Stimulated activated CD8-positive, alpha-beta memory T cell treated with anti-CD3 and anti-CD28 coated beads, Interleukin-12 subunit alpha, Interleukin-12 subunit beta, amount 100 ng/mL, for 24 hours (primary cell): ENCODE measurements around the gene NPHP4.
"Not testable (repeated sequence)": the region's sequence is repeated elsewhere in the genome, so short reads cannot be mapped to it uniquely, and the experiment has no call there.

Experiments
- DNase-seq: peaks from one replicate; pipeline ENCODE4 v3.0.0-alpha.2; 2020; ENCODE audit errors: extremely low read depth

NPHP4 gene

GRCh38 chr1:5855196-5855897, 136.9 kb downstream of the NPHP4 start:
- no peak for DNase-seq

- DNase-seq: no peak
These were observed 137.5 kb downstream of the NPHP4 start for GRCh38 chr1:5854754-5855153.

- DNase-seq: not testable (repeated sequence)
These were observed 138.4 kb downstream of the NPHP4 start for GRCh38 chr1:5853858-5854257.

- no peak for DNase-seq
These were observed 141.7 kb downstream of the NPHP4 start for GRCh38 chr1:5850503-5850902.

GRCh38 chr1:5849550-5849949, 142.7 kb downstream of the NPHP4 start:
- DNase-seq: no peak

GRCh38 chr1:5847013-5847659, 145.1 kb downstream of the NPHP4 start:
- no peak for DNase-seq

GRCh38 chr1:5845376-5845775, 146.8 kb downstream of the NPHP4 start:
- no peak for DNase-seq

- no peak for DNase-seq
These were observed 147.8 kb downstream of the NPHP4 start for GRCh38 chr1:5844442-5844841.

GRCh38 chr1:5843521-5844096, 148.6 kb downstream of the NPHP4 start:
- DNase-seq: no peak

GRCh38 chr1:5842679-5843078, 149.5 kb downstream of the NPHP4 start:
- no peak for DNase-seq

GRCh38 chr1:5840551-5841001, 151.6 kb downstream of the NPHP4 start:
- DNase-seq: no peak

- DNase-seq: no peak
These were observed 152.2 kb downstream of the NPHP4 start for GRCh38 chr1:5839881-5840550.

- no peak for DNase-seq
These were observed 152.9 kb downstream of the NPHP4 start for GRCh38 chr1:5839161-5839880.

GRCh38 chr1:5837976-5838653, 154.1 kb downstream of the NPHP4 start:
- DNase-seq: no peak

GRCh38 chr1:5836776-5837440, 155.3 kb downstream of the NPHP4 start:
- no peak for DNase-seq

- DNase-seq: no peak
These were observed 157.1 kb downstream of the NPHP4 start for GRCh38 chr1:5835179-5835562.

- DNase-seq: no peak
These were observed 157.6 kb downstream of the NPHP4 start for GRCh38 chr1:5834477-5835178.

- DNase-seq: no peak
These were observed 158.3 kb downstream of the NPHP4 start for GRCh38 chr1:5833911-5834310.

- DNase-seq: no peak
These were observed 159.0 kb downstream of the NPHP4 start for GRCh38 chr1:5832916-5833895.
